ENCODE results near the gene ATP6V0B. TPM values are rescaled to one million over a fixed set of nuclear protein-coding genes. Genes with fewer than 3 reads are reported as not detected.

Gene ATP6V0B
- total and polyA plus RNA-seq, 2 of the 13 experiments (the other 11 are each of a cell fraction or from before 2014, with no cell fraction given), result 157 to 161 TPM

GRCh38 chr1:43991476-43992231 is 16.9 kb downstream of the ATP6V0B start, which contains the start of gene CCDC24 (continued):
- 0 out of 2 replicates have a peak, but pooled peaks have one; percentile 28 for TF ChIP-seq KLF15 (CRISPR knock-in tag; IDR thresholded peaks at IDR 0.05; ENCODE audit: borderline replicate concordance)
- 0 out of 2 replicates have a peak, but pooled peaks have one; percentile 15 for TF ChIP-seq ZNF160 (CRISPR knock-in tag; IDR thresholded peaks at IDR 0.05)
- TF ChIP-seq MZF1 (CRISPR knock-in tag; IDR thresholded peaks at IDR 0.05; ENCODE audit: borderline replicate concordance), result 0 out of 2 replicates have a peak, but pooled peaks have one; percentile 38
- TF ChIP-seq HOXA9 (CRISPR knock-in tag; IDR thresholded peaks at IDR 0.05; ENCODE audit: borderline replicate concordance), result no peak
- no peak for TF ChIP-seq KIAA2018 (CRISPR knock-in tag; IDR thresholded peaks at IDR 0.05; ENCODE audit: borderline replicate concordance)
- TF ChIP-seq ZNF451 (CRISPR knock-in tag; IDR thresholded peaks at IDR 0.05), result no peak
- TF ChIP-seq NFKB2 (CRISPR knock-in tag; IDR thresholded peaks at IDR 0.05; ENCODE audit: borderline replicate concordance), result no peak
- TF ChIP-seq, protein P1, sequence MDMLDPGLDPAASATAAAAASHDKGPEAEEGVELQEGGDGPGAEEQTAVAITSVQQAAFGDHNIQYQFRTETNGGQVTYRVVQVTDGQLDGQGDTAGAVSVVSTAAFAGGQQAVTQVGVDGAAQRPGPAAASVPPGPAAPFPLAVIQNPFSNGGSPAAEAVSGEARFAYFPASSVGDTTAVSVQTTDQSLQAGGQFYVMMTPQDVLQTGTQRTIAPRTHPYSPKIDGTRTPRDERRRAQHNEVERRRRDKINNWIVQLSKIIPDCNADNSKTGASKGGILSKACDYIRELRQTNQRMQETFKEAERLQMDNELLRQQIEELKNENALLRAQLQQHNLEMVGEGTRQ (IDR thresholded peaks at IDR 0.05; ENCODE audit: low read depth, low read length), result no peak
- TF ChIP-seq, protein P1 (CRISPR knock-in tag; IDR thresholded peaks at IDR 0.05; ENCODE audit: borderline replicate concordance), result no peak
- no peak for TF ChIP-seq PRMT3 (CRISPR knock-in tag; IDR thresholded peaks at IDR 0.05; ENCODE audit: borderline replicate concordance, low read depth)
- TF ChIP-seq, protein P2, sequence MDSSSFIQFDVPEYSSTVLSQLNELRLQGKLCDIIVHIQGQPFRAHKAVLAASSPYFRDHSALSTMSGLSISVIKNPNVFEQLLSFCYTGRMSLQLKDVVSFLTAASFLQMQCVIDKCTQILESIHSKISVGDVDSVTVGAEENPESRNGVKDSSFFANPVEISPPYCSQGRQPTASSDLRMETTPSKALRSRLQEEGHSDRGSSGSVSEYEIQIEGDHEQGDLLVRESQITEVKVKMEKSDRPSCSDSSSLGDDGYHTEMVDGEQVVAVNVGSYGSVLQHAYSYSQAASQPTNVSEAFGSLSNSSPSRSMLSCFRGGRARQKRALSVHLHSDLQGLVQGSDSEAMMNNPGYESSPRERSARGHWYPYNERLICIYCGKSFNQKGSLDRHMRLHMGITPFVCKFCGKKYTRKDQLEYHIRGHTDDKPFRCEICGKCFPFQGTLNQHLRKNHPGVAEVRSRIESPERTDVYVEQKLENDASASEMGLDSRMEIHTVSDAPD (CRISPR knock-in tag; IDR thresholded peaks at IDR 0.05), result peak; percentile 66; the same call in 1 of the 2 replicates
- TF ChIP-seq, protein P3, sequence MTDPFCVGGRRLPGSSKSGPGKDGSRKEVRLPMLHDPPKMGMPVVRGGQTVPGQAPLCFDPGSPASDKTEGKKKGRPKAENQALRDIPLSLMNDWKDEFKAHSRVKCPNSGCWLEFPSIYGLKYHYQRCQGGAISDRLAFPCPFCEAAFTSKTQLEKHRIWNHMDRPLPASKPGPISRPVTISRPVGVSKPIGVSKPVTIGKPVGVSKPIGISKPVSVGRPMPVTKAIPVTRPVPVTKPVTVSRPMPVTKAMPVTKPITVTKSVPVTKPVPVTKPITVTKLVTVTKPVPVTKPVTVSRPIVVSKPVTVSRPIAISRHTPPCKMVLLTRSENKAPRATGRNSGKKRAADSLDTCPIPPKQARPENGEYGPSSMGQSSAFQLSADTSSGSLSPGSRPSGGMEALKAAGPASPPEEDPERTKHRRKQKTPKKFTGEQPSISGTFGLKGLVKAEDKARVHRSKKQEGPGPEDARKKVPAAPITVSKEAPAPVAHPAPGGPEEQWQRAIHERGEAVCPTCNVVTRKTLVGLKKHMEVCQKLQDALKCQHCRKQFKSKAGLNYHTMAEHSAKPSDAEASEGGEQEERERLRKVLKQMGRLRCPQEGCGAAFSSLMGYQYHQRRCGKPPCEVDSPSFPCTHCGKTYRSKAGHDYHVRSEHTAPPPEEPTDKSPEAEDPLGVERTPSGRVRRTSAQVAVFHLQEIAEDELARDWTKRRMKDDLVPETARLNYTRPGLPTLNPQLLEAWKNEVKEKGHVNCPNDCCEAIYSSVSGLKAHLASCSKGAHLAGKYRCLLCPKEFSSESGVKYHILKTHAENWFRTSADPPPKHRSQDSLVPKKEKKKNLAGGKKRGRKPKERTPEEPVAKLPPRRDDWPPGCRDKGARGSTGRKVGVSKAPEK (CRISPR knock-in tag; IDR thresholded peaks at IDR 0.05; ENCODE audit: borderline replicate concordance), result no peak

All from HepG2 (cell line).